Measurements from ENCODE around the gene DCDC2B. TPM values are rescaled to one million over a fixed set of nuclear protein-coding genes. Genes with fewer than 3 reads are reported as not detected.

DCDC2B gene
- total and polyA plus RNA-seq, 9 of the 15 experiments (the other 6 are each of a cell fraction or from before 2014, with no cell fraction given), result not detected

- TF ChIP-seq ZNF23 (CRISPR knock-in tag; IDR thresholded peaks at IDR 0.05) (no peak), RNF2 (IDR thresholded peaks at IDR 0.05) (no peak), ZNF592 (IDR thresholded peaks at IDR 0.05) (no peak), IRF1 (CRISPR knock-in tag; IDR thresholded peaks at IDR 0.05; ENCODE audit: borderline replicate concordance) (no peak), PPARD (CRISPR knock-in tag; IDR thresholded peaks at IDR 0.05) (no peak), KLF10 (CRISPR knock-in tag; IDR thresholded peaks at IDR 0.05) (no peak), JUND (IDR thresholded peaks at IDR 0.05; ENCODE audit: borderline replicate concordance, low read depth, low read length) (no peak), JUND (tag; IDR thresholded peaks at IDR 0.05; ENCODE audit: borderline replicate concordance, low read depth, low read length) (no peak), GTF2A2 (tag; IDR thresholded peaks at IDR 0.05) (no peak), IRF2 (CRISPR knock-in tag; IDR thresholded peaks at IDR 0.05) (0 out of 2 replicates have a peak, but pooled peaks have one; percentile 64), TCF7 (IDR thresholded peaks at IDR 0.05; ENCODE audit: borderline replicate concordance) (no peak)
- TF ChIP-seq, protein P1, sequence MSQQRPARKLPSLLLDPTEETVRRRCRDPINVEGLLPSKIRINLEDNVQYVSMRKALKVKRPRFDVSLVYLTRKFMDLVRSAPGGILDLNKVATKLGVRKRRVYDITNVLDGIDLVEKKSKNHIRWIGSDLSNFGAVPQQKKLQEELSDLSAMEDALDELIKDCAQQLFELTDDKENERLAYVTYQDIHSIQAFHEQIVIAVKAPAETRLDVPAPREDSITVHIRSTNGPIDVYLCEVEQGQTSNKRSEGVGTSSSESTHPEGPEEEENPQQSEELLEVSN (IDR thresholded peaks at IDR 0.05; ENCODE audit: borderline replicate concordance in 1 of 2, extremely low read depth in 1 of 2, insufficient read depth in 1 of 2, insufficient read length in 1 of 2, low read depth in 1 of 2, low read length in 1 of 2, poor library complexity in 1 of 2, severe bottlenecking in 1 of 2), result no peak
- TF ChIP-seq, protein P2, sequence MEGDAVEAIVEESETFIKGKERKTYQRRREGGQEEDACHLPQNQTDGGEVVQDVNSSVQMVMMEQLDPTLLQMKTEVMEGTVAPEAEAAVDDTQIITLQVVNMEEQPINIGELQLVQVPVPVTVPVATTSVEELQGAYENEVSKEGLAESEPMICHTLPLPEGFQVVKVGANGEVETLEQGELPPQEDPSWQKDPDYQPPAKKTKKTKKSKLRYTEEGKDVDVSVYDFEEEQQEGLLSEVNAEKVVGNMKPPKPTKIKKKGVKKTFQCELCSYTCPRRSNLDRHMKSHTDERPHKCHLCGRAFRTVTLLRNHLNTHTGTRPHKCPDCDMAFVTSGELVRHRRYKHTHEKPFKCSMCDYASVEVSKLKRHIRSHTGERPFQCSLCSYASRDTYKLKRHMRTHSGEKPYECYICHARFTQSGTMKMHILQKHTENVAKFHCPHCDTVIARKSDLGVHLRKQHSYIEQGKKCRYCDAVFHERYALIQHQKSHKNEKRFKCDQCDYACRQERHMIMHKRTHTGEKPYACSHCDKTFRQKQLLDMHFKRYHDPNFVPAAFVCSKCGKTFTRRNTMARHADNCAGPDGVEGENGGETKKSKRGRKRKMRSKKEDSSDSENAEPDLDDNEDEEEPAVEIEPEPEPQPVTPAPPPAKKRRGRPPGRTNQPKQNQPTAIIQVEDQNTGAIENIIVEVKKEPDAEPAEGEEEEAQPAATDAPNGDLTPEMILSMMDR (IDR thresholded peaks at IDR 0.05 in 2 of 3, conservative IDR thresholded peaks at IDR 0.05 in 1 of 3; ENCODE audit: insufficient read depth in 2 of 3, low read depth in 1 of 3, low read length in 3 of 3), result no peak
- TF ChIP-seq, protein P3, sequence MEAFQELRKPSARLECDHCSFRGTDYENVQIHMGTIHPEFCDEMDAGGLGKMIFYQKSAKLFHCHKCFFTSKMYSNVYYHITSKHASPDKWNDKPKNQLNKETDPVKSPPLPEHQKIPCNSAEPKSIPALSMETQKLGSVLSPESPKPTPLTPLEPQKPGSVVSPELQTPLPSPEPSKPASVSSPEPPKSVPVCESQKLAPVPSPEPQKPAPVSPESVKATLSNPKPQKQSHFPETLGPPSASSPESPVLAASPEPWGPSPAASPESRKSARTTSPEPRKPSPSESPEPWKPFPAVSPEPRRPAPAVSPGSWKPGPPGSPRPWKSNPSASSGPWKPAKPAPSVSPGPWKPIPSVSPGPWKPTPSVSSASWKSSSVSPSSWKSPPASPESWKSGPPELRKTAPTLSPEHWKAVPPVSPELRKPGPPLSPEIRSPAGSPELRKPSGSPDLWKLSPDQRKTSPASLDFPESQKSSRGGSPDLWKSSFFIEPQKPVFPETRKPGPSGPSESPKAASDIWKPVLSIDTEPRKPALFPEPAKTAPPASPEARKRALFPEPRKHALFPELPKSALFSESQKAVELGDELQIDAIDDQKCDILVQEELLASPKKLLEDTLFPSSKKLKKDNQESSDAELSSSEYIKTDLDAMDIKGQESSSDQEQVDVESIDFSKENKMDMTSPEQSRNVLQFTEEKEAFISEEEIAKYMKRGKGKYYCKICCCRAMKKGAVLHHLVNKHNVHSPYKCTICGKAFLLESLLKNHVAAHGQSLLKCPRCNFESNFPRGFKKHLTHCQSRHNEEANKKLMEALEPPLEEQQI (IDR thresholded peaks at IDR 0.05), result no peak
- TF ChIP-seq, protein P4, sequence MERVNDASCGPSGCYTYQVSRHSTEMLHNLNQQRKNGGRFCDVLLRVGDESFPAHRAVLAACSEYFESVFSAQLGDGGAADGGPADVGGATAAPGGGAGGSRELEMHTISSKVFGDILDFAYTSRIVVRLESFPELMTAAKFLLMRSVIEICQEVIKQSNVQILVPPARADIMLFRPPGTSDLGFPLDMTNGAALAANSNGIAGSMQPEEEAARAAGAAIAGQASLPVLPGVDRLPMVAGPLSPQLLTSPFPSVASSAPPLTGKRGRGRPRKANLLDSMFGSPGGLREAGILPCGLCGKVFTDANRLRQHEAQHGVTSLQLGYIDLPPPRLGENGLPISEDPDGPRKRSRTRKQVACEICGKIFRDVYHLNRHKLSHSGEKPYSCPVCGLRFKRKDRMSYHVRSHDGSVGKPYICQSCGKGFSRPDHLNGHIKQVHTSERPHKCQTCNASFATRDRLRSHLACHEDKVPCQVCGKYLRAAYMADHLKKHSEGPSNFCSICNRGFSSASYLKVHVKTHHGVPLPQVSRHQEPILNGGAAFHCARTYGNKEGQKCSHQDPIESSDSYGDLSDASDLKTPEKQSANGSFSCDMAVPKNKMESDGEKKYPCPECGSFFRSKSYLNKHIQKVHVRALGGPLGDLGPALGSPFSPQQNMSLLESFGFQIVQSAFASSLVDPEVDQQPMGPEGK (CRISPR knock-in tag; IDR thresholded peaks at IDR 0.05; ENCODE audit: borderline replicate concordance), result no peak
Measured at GRCh38 chr1:32204943-32205361, 3.9 kb upstream of the DCDC2B start (continued).

Measured in K562 (cell line).